WTC11 (cell line): ENCODE data around the gene MMP13. TPM values are rescaled to one million over a fixed set of nuclear protein-coding genes. Genes with fewer than 3 reads are reported as not detected.
"Not testable (repeated sequence)": the region's sequence is repeated elsewhere in the genome, so short reads cannot be mapped to it uniquely, and the experiment has no call there.

Source experiments
- ATAC-seq: fragments of 200-7000 bp; cut with Tn5 transposase; 2 replicates; pipeline ENCODE4 v1.10.0; 2021; ENCODE audit warnings: mild to moderate bottlenecking, moderate library complexity
- Bru-seq: library from RNA; stranded (reverse); fragments of 400-500 nt; gene quantifications from one replicate; lab custom pipeline; 2021; lab: Mats Ljungman, UMichigan
- CTCF ChIA-PET: fragments of 300-600 bp; sonication (Branson Sonifier 250); formaldehyde crosslinking; loops from one replicate; lab custom pipeline; 2021; ENCODE audit warnings: antibody characterized with exemption; lab: Charles Lee
- POLR2A ChIA-PET: fragments of 350-600 bp; sonication (Branson Sonifier 250); formaldehyde crosslinking; loops from one replicate; lab custom pipeline; 2021; ENCODE audit warnings: antibody characterized with exemption; lab: Charles Lee
- DNase-seq: peaks from one replicate; pipeline ENCODE4 v3.0.0; 2021; ENCODE audit warnings: low spot score
- H3K27ac Mint-ChIP-seq: 2 replicates; pipeline ENCODE4 v1.8.0; 2021; ENCODE audit warnings: mixed read lengths
- H3K27me3 Mint-ChIP-seq: 2 replicates; pipeline ENCODE4 v1.8.0; 2021; ENCODE audit warnings: low read depth, mild to moderate bottlenecking, moderate library complexity, mixed read lengths
- H3K36me3 Mint-ChIP-seq: 2 replicates; pipeline ENCODE4 v1.8.0; 2021; ENCODE audit warnings: mixed read lengths
- H3K4me1 Mint-ChIP-seq: 2 replicates; pipeline ENCODE4 v1.8.0; 2022; ENCODE audit warnings: mixed read lengths
- H3K4me3 Mint-ChIP-seq: 2 replicates; pipeline ENCODE4 v1.8.0; 2021; ENCODE audit warnings: mild to moderate bottlenecking, moderate library complexity, mixed read lengths
- H3K9me3 Mint-ChIP-seq: 2 replicates; pipeline ENCODE4 v1.8.0; 2021; ENCODE audit warnings: mixed read lengths
- CREM ChIP-seq: sonication (generic); formaldehyde crosslinking; IDR thresholded peaks from 2 replicates; pipeline ENCODE4 v1.8.1; 2022; ENCODE audit warnings: mild to moderate bottlenecking, missing genetic modification reagents, moderate library complexity
- FOXJ3 ChIP-seq: sonication (generic); formaldehyde crosslinking; IDR thresholded peaks from 2 replicates; pipeline ENCODE4 v1.9.0; 2021; ENCODE audit warnings: missing genetic modification reagents, mild to moderate bottlenecking, borderline replicate concordance
- FOXP1 ChIP-seq: sonication (generic); formaldehyde crosslinking; IDR thresholded peaks from 2 replicates; pipeline ENCODE4 v1.8.0; 2022; ENCODE audit warnings: missing genetic modification reagents, mild to moderate bottlenecking, moderate library complexity, borderline replicate concordance
- JAZF1 ChIP-seq: fragments of 250-450 bp; sonication (Bioruptor Pico); IDR thresholded peaks from 2 replicates; pipeline ENCODE4 v1.9.0; 2021; ENCODE audit warnings: moderate library complexity, mild to moderate bottlenecking, inconsistent platforms
- MYBL2 ChIP-seq: sonication (generic); formaldehyde crosslinking; IDR thresholded peaks from 2 replicates; pipeline ENCODE4 v1.8.1; 2023; ENCODE audit warnings: mild to moderate bottlenecking, moderate library complexity, missing genetic modification reagents
- NR1H2 ChIP-seq: sonication (generic); formaldehyde crosslinking; IDR thresholded peaks from 2 replicates; pipeline ENCODE4 v1.9.0; 2021; ENCODE audit warnings: mild to moderate bottlenecking, moderate library complexity, missing genetic modification reagents
- OVOL2 ChIP-seq: fragments of 250-450 bp; sonication (Bioruptor Pico); IDR thresholded peaks from 2 replicates; pipeline ENCODE4 v1.9.0; 2021; ENCODE audit warnings: mild to moderate bottlenecking, borderline replicate concordance
- RORB ChIP-seq: fragments of 250-450 bp; sonication (Bioruptor Pico); IDR thresholded peaks from 2 replicates; pipeline ENCODE4 v1.9.0; 2021; ENCODE audit warnings: mild to moderate bottlenecking
- ZBTB21 ChIP-seq: sonication (generic); formaldehyde crosslinking; IDR thresholded peaks from 2 replicates; pipeline ENCODE4 v1.8.1; 2023; ENCODE audit warnings: mild to moderate bottlenecking, missing genetic modification reagents, borderline replicate concordance
- ZNF263 ChIP-seq: sonication (generic); formaldehyde crosslinking; IDR thresholded peaks from 2 replicates; pipeline ENCODE4 v1.8.1; 2022; ENCODE audit warnings: low read depth, mild to moderate bottlenecking, moderate library complexity, missing genetic modification reagents
- ZNF317 ChIP-seq: sonication (generic); formaldehyde crosslinking; IDR thresholded peaks from 2 replicates; pipeline ENCODE4 v1.8.1; 2023; ENCODE audit warnings: low read depth, mild to moderate bottlenecking, moderate library complexity, missing genetic modification reagents, borderline replicate concordance
- ZNF396 ChIP-seq: fragments of 250-450 bp; sonication (Bioruptor Pico); IDR thresholded peaks from 2 replicates; pipeline ENCODE4 v1.8.0; 2021; ENCODE audit warnings: mild to moderate bottlenecking, moderate library complexity, borderline replicate concordance
- long read RNA-seq, 3 experiments: library from RNA in 1 of 3; library from capped mRNA in 1 of 3; library from polyadenylated mRNA in 1 of 3; unstranded in 2 of 3; stranded (forward) in 1 of 3; transcript quantifications; one replicate each; pipeline ENCODE4 v2.0.0, GENCODE V29; 2021
- total RNA-seq: library from RNA; stranded (reverse); gene quantifications from 3 replicates; pipeline ENCODE4 v1.2.3, GENCODE V29; 2021
- TF ChIP-seq, protein P1 (sequence below): sonication (generic); formaldehyde crosslinking; IDR thresholded peaks from 2 replicates; pipeline ENCODE4 v1.8.1; 2023; ENCODE audit warnings: mild to moderate bottlenecking, missing genetic modification reagents, moderate library complexity
- TF ChIP-seq, protein P2 (sequence below): sonication (generic); formaldehyde crosslinking; IDR thresholded peaks from 2 replicates; pipeline ENCODE4 v1.8.1; 2022; ENCODE audit warnings: mild to moderate bottlenecking, moderate library complexity, missing genetic modification reagents
- TF ChIP-seq, protein P3 (sequence below): sonication (generic); formaldehyde crosslinking; IDR thresholded peaks from 2 replicates; pipeline ENCODE4 v1.8.0; 2023; ENCODE audit warnings: missing genetic modification reagents, mild to moderate bottlenecking, borderline replicate concordance

MMP13 gene
- total RNA-seq (not detected in 3 replicates), Bru-seq, nascent RNA (percentile 4 among the genes with signal in this experiment)
- long read RNA-seq, experiment 1, result 0 reads
- long read RNA-seq, experiment 2, result 0 reads
- long read RNA-seq, experiment 3, result 0 reads

DNA sequence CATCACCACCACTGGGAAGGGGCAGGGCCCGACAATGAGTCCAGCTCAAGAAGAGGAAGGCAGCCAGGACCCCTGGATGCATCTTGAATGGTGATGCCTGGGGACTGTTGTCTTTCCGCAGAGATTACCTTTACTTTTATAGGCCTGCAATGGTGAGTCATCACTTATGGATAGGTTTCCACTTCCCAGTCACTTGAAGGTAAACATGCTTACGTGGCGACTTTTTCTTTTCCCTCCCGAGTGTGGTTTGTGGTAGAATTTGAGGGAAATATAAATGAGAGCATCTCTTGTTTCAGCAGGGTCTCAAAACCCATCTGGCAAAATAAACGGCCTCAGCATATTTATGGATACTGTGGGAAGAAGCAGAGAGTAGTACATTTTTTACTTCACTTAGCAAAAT, at the start of gene MMP13:
Gene MMP13, minus strand, starts transcription at position 109 of the 400 bp plus-strand sequence. Its CDS starts 27 bp downstream, at position 82.
- POLR2A ChIA-PET, result no interaction called here
- H3K27me3 Mint-ChIP-seq, result no peaks in the 10 kb centered on the region
- peak; percentile 34; the same call in 1 of the 2 replicates for ATAC-seq

DNA sequence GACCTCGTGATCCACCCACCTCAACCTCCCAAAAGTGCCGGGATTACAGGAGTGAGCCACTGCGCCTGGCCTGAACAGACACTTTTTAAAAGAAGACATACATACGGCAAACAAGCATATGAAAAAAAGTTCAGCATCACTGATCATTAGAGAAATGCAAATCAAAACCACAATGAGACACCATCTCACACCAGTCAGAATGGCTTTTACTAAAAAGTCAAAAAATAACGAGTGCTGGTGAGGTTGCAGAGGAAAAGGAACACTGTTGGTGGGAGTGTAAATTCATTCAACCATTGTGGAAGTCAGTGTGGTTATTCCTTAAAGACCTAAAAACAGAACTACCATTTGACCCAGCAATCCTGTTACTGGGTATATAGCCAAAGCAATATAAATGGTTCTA, 48.7 kb upstream of the MMP13 start:
- POLR2A ChIA-PET, ATAC-seq, H3K27ac Mint-ChIP-seq, H3K27me3 Mint-ChIP-seq, CTCF ChIA-PET, H3K4me1 Mint-ChIP-seq, DNase-seq, H3K36me3 Mint-ChIP-seq, H3K4me3 Mint-ChIP-seq: not testable (repeated sequence)
- peaks cover 11% of the 10 kb centered on the region for H3K9me3 Mint-ChIP-seq

More for the DNA sequence above, at the start of gene MMP13:
- no peak for DNase-seq
- CTCF ChIA-PET, result no interaction called here
- Mint-ChIP-seq H3K4me1 (no peaks in the 10 kb centered on the region), H3K36me3 (no peaks in the 10 kb centered on the region), H3K4me3 (no peak within 1 kb of the TSS), H3K27ac (no peak within 1 kb of the TSS), H3K9me3 (no peaks in the 10 kb centered on the region)
- TF ChIP-seq MYBL2, result no peak
- no peak for TF ChIP-seq ZBTB21 (CRISPR knock-in tag)
- TF ChIP-seq, protein P1, sequence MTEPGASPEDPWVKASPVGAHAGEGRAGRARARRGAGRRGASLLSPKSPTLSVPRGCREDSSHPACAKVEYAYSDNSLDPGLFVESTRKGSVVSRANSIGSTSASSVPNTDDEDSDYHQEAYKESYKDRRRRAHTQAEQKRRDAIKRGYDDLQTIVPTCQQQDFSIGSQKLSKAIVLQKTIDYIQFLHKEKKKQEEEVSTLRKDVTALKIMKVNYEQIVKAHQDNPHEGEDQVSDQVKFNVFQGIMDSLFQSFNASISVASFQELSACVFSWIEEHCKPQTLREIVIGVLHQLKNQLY, result no peak

DNA sequence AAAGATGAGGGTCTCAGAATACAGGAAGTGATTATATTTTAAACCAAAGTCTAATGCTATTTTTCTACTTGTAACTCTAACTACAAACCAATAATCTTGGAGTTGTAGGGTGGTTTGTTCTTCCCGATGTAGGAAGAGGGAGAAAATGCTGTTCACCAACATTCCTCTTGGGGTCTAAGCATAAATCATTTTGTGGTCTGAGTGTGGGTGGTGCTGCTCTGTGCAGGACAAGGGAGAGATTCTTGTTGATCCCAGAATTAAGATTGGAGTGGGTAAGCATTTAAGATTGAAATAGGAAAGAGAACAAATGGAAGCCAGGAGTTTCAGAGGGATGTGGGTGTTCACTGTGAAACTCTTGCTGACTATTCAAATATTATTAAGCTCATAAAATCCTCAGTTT, 38.6 kb upstream of the MMP13 start:
- DNase-seq (no peak), ATAC-seq (no peak)
- Mint-ChIP-seq H3K9me3 (0 out of 2 replicates have a peak, but pooled peaks cover 3% of the 10 kb centered on the region), H3K27ac (no peak overlapping the region), H3K27me3 (no peaks in the 10 kb centered on the region), H3K4me3 (no peak overlapping the region), H3K4me1 (0 out of 2 replicates have a peak, but pooled peaks cover 3% of the 10 kb centered on the region), H3K36me3 (no peaks in the 10 kb centered on the region)
- no peak for TF ChIP-seq FOXP1 (CRISPR knock-in tag)
- TF ChIP-seq, protein P2, sequence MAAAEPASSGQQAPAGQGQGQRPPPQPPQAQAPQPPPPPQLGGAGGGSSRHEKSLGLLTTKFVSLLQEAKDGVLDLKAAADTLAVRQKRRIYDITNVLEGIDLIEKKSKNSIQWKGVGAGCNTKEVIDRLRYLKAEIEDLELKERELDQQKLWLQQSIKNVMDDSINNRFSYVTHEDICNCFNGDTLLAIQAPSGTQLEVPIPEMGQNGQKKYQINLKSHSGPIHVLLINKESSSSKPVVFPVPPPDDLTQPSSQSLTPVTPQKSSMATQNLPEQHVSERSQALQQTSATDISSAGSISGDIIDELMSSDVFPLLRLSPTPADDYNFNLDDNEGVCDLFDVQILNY (CRISPR knock-in tag), result no peak
- no peak for TF ChIP-seq MYBL2
- TF ChIP-seq NR1H2 (CRISPR knock-in tag), result no peak
- TF ChIP-seq OVOL2 (CRISPR knock-in tag), result no peak
- TF ChIP-seq, protein P3, sequence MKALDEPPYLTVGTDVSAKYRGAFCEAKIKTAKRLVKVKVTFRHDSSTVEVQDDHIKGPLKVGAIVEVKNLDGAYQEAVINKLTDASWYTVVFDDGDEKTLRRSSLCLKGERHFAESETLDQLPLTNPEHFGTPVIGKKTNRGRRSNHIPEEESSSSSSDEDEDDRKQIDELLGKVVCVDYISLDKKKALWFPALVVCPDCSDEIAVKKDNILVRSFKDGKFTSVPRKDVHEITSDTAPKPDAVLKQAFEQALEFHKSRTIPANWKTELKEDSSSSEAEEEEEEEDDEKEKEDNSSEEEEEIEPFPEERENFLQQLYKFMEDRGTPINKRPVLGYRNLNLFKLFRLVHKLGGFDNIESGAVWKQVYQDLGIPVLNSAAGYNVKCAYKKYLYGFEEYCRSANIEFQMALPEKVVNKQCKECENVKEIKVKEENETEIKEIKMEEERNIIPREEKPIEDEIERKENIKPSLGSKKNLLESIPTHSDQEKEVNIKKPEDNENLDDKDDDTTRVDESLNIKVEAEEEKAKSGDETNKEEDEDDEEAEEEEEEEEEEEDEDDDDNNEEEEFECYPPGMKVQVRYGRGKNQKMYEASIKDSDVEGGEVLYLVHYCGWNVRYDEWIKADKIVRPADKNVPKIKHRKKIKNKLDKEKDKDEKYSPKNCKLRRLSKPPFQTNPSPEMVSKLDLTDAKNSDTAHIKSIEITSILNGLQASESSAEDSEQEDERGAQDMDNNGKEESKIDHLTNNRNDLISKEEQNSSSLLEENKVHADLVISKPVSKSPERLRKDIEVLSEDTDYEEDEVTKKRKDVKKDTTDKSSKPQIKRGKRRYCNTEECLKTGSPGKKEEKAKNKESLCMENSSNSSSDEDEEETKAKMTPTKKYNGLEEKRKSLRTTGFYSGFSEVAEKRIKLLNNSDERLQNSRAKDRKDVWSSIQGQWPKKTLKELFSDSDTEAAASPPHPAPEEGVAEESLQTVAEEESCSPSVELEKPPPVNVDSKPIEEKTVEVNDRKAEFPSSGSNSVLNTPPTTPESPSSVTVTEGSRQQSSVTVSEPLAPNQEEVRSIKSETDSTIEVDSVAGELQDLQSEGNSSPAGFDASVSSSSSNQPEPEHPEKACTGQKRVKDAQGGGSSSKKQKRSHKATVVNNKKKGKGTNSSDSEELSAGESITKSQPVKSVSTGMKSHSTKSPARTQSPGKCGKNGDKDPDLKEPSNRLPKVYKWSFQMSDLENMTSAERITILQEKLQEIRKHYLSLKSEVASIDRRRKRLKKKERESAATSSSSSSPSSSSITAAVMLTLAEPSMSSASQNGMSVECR (CRISPR knock-in tag), result no peak
- no peak for TF ChIP-seq JAZF1
- no peak for TF ChIP-seq ZNF317 (CRISPR knock-in tag)
- no peak for TF ChIP-seq RORB (CRISPR knock-in tag)
- no peak for TF ChIP-seq ZNF263 (CRISPR knock-in tag)
- TF ChIP-seq CREM (CRISPR knock-in tag), result no peak
- TF ChIP-seq ZNF396 (CRISPR knock-in tag), result no peak
- TF ChIP-seq FOXJ3 (CRISPR knock-in tag), result no peak
- POLR2A ChIA-PET, result no interaction called here
- CTCF ChIA-PET, result interaction anchor here (1.2 kb wide), 1 partner anchor 79 kb away, joined by 3 read pairs; no protein-coding TSS in a partner anchor
